KMS-11 (cell line): ENCODE measurements around the gene SUGCT.
A peak's percentile ranks its signal among the peaks of the same experiment; 100 is the strongest.

Experiments used
- H2AFZ ChIP-seq: fragments of 200-600 bp; sonication (generic); 2 replicates; pipeline ENCODE4 v1.6.1; 2016; ENCODE audit warnings: antibody characterized with exemption, mixed run types, low read depth
- H3K27ac ChIP-seq: fragments of 200-600 bp; sonication (generic); 2 replicates; pipeline ENCODE4 v1.6.1; 2016; ENCODE audit warnings: mild to moderate bottlenecking, mixed run types
- H3K27me3 ChIP-seq: fragments of 200-600 bp; sonication (generic); 2 replicates; pipeline ENCODE4 v1.6.1; 2017; ENCODE audit warnings: mild to moderate bottlenecking, low read depth, mixed run types, moderate library complexity; ENCODE audit not compliant: insufficient read depth
- H3K36me3 ChIP-seq: fragments of 200-600 bp; sonication (generic); 2 replicates; pipeline ENCODE4 v1.6.1; 2017; ENCODE audit warnings: mild to moderate bottlenecking, mixed run types; ENCODE audit not compliant: insufficient read depth
- H3K4me1 ChIP-seq: fragments of 200-600 bp; sonication (generic); 2 replicates; pipeline ENCODE4 v1.6.1; 2016; ENCODE audit warnings: mild to moderate bottlenecking, low read depth, mixed run types; ENCODE audit not compliant: poor library complexity, severe bottlenecking
- H3K4me2 ChIP-seq: fragments of 200-600 bp; sonication (generic); 2 replicates; pipeline ENCODE4 v1.7.0; 2016; ENCODE audit warnings: mild to moderate bottlenecking, mixed run types
- H3K4me3 ChIP-seq: fragments of 200-600 bp; sonication (generic); IDR thresholded peaks from 2 replicates; pipeline ENCODE4 v1.6.1; 2017; ENCODE audit warnings: low read depth, low read length, mixed read lengths; ENCODE audit not compliant: insufficient read depth
- H3K79me2 ChIP-seq: fragments of 200-600 bp; sonication (generic); 2 replicates; pipeline ENCODE4 v1.6.1; 2016; ENCODE audit warnings: low read depth, mixed run types; ENCODE audit not compliant: insufficient read depth
- H3K9ac ChIP-seq: fragments of 200-600 bp; sonication (generic); 2 replicates; pipeline ENCODE4 v1.6.1; 2016; ENCODE audit warnings: mild to moderate bottlenecking, mixed run types
- H4K20me1 ChIP-seq: fragments of 200-600 bp; sonication (generic); 2 replicates; pipeline ENCODE4 v1.6.1; 2016; ENCODE audit warnings: mild to moderate bottlenecking, mixed run types; ENCODE audit not compliant: insufficient read depth
- TF ChIP-seq, protein P1 (sequence below): fragments of 200-600 bp; sonication (generic); conservative IDR thresholded peaks from 2 replicates; pipeline ENCODE4 v1.6.1; 2017; ENCODE audit warnings: low read depth, mild to moderate bottlenecking, antibody characterized with exemption, low read length, moderate library complexity, mixed read lengths

SUGCT gene

DNA sequence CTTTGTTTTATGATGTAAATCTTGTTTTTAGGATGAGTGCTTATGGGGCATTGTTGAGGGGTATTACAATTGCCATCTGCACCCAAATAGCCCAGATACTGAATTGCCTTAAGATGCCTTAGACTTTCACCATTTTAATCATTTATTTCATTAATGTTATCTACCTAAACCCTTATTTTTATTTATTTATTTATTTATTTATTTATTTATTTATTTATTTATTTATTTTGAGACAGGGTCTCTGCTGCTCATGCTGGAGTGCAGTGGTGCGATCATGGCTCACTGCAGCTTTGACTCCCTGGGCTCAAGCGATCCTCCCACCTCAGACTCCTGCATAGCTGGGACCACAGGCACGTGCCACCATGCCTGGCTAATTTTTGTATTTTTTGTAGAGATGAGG, 560.2 kb downstream of the SUGCT start:
- peak overlapping the region; percentile 80 for H3K4me2 ChIP-seq
- no peaks in the 10 kb centered on the region for H3K36me3 ChIP-seq
- no peak overlapping the region for H3K4me3 ChIP-seq
- TF ChIP-seq, protein P1, sequence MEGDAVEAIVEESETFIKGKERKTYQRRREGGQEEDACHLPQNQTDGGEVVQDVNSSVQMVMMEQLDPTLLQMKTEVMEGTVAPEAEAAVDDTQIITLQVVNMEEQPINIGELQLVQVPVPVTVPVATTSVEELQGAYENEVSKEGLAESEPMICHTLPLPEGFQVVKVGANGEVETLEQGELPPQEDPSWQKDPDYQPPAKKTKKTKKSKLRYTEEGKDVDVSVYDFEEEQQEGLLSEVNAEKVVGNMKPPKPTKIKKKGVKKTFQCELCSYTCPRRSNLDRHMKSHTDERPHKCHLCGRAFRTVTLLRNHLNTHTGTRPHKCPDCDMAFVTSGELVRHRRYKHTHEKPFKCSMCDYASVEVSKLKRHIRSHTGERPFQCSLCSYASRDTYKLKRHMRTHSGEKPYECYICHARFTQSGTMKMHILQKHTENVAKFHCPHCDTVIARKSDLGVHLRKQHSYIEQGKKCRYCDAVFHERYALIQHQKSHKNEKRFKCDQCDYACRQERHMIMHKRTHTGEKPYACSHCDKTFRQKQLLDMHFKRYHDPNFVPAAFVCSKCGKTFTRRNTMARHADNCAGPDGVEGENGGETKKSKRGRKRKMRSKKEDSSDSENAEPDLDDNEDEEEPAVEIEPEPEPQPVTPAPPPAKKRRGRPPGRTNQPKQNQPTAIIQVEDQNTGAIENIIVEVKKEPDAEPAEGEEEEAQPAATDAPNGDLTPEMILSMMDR = no peak
- no peaks in the 10 kb centered on the region for H4K20me1 ChIP-seq
- H3K79me2 ChIP-seq = no peaks in the 10 kb centered on the region
- H3K4me1 ChIP-seq = peaks cover 30% of the 10 kb centered on the region
- no peaks in the 10 kb centered on the region for H3K27me3 ChIP-seq
- H3K27ac ChIP-seq = no peak overlapping the region
- H3K9ac ChIP-seq = no peak overlapping the region
- H2AFZ ChIP-seq = no peak overlapping the region

DNA sequence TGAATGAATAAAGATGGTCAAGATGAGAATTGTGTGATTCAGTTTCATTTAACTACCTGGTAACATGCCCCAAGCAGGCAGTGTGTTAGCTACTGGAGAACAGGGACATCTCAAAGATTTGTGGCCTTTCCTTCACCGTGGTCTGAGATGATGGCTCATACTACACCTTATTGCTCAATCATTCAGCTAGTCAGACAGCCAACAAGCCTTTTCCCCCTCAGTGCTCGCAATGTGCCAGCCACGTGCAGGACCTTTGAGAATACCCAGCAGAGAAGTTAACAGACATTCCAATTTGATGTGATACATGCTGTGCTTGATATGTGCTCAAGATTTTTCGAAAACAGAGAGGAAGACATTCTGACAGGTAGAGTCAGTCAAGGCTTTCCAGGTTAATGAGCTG, 562.8 kb downstream of the SUGCT start:
- no peak overlapping the region for H3K4me3 ChIP-seq
- H3K27me3 ChIP-seq = no peaks in the 10 kb centered on the region
- H4K20me1 ChIP-seq = no peaks in the 10 kb centered on the region
- no peaks in the 10 kb centered on the region for H3K79me2 ChIP-seq
- peaks cover 49% of the 10 kb centered on the region for H3K4me1 ChIP-seq
- no peak overlapping the region for H3K9ac ChIP-seq
- TF ChIP-seq, protein P1 = no peak
- no peak overlapping the region for H3K27ac ChIP-seq
- H2AFZ ChIP-seq = no peak overlapping the region
- no peaks in the 10 kb centered on the region for H3K36me3 ChIP-seq
- H3K4me2 ChIP-seq = no peak overlapping the region

DNA sequence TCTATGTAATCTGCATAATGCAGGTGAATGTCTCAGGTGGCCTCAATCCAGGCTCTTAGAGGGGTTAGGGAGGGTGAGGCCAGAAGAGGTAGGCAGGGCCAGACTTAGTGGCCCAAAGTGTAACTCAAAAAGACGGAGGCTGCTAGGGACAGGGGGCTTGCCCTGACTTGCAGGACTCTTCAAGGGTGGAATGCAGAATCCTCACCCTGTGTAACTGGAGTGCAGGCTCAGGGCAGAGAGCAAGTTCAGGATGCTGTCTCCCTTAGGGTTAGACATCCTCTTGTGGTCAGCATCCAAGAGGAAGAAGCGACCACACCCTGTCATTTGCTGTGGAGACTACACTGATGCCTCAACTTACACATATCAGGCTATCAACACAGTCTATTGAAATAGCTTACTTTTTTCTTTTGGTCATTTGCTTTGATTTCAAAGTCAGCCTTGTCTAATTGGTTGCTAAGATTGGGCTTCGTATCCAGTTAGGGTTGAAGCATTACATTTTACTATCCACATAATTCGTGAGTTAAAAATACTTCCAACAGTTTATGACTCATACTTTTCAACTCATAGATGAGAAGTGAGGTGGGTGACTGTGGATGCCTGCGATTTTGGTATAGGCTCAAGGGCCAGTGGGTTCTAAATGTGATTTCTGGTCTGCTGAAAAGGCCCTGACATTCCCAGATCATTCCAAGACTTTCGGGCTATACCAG, 563.6 kb downstream of the SUGCT start:
- no peak overlapping the region for H3K4me2 ChIP-seq
- TF ChIP-seq, protein P1 = no peak
- no peaks in the 10 kb centered on the region for H3K79me2 ChIP-seq
- no peaks in the 10 kb centered on the region for H3K36me3 ChIP-seq
- H4K20me1 ChIP-seq = no peaks in the 10 kb centered on the region
- no peaks in the 10 kb centered on the region for H3K27me3 ChIP-seq
- H3K27ac ChIP-seq = no peak overlapping the region
- H3K4me1 ChIP-seq = peaks cover 44% of the 10 kb centered on the region
- H3K9ac ChIP-seq = no peak overlapping the region
- H2AFZ ChIP-seq = no peak overlapping the region
- no peak overlapping the region for H3K4me3 ChIP-seq

DNA sequence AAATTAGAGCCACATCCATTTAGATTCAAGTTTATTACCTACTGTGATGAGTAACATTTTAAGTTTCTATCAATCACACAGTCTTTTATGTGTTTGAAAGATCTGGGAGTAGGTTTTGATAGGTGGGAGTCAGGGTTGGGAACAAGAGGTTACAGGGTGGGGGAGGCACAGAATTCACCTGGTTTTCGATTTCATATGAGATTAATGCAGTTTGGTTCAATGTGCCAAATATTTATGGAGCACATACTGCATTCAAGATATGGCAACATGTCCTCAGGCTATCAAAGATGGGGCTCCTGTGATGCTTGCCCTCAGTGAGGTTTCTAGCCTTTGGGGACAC, 564.1 kb downstream of the SUGCT start:
- TF ChIP-seq, protein P1 = no peak
- Histone ChIP-seq H3K9ac (no peak overlapping the region), H3K27me3 (no peaks in the 10 kb centered on the region), H3K79me2 (no peaks in the 10 kb centered on the region), H3K27ac (no peak overlapping the region), H2AFZ (no peak overlapping the region), H3K4me1 (peaks cover 39% of the 10 kb centered on the region), H3K4me2 (no peak overlapping the region), H4K20me1 (no peaks in the 10 kb centered on the region), H3K4me3 (no peak overlapping the region), H3K36me3 (no peaks in the 10 kb centered on the region)
